Measurements from ENCODE around the gene WDR3.

DNA sequence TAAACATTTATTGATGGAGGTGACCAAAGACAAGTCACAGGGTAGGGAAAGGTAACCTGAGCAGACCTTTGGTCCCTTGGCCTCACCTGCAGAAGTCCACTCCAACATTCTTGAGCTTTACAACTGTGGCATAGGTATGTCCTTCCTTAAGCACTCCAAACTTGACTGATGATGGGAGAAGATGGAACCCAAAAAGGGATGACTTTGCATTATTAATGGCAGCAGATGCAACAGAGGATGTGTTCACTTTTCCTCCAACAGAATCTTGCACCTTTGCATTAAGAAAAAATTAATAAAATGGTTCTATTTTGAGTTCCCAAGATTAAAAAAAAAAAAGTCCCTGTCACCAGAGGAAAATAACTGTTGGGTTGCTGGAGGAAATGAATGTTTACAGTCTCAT is 42.2 kb downstream of the WDR3 start:
- TF ChIP-seq ZNF274 (IDR thresholded peaks at IDR 0.05; ENCODE audit: low read depth, low read length) (no peak), YY1 (IDR thresholded peaks at IDR 0.05; ENCODE audit: insufficient read depth, insufficient read length) (no peak), SUZ12 (IDR thresholded peaks at IDR 0.05; ENCODE audit: extremely low read depth, insufficient read depth, insufficient read length) (no peak)
